HG03354 (cell line): ENCODE measurements around the gene ELAPOR1.
A peak's percentile ranks its signal among the peaks of the same experiment; 100 is the strongest.

Experiments used
- ATAC-seq: cut with Tn5 transposase; IDR thresholded peaks from one replicate; pipeline ENCODE4 v1.9.1; 2021; ENCODE audit warnings: mild to moderate bottlenecking; ENCODE audit not compliant: unreplicated experiment, poor library complexity, severe bottlenecking

The ELAPOR1 gene

GRCh38 chr1:109113590-109114341 lies at the start of gene ELAPOR1:
TSS of gene ELAPOR1 (plus strand) at chr1:109114115. CDS start at chr1:109114184, 69 bp downstream.
- peak; percentile 62 for ATAC-seq

GRCh38 chr1:109065137-109065536 lies 48.8 kb upstream of the ELAPOR1 start:
- ATAC-seq: no peak

GRCh38 chr1:109067883-109068282 lies 46.0 kb upstream of the ELAPOR1 start:
- ATAC-seq: no peak

GRCh38 chr1:109069294-109069693 lies 44.6 kb upstream of the ELAPOR1 start:
- ATAC-seq: no peak

GRCh38 chr1:109075531-109076490 lies 38.1 kb upstream of the ELAPOR1 start, which contains the start of gene TAF13:
TSS of gene TAF13 (minus strand) at chr1:109076003. CDS start at chr1:109075947, 56 bp downstream.
- ATAC-seq: peak; percentile 99

- no peak for ATAC-seq
Measured at GRCh38 chr1:109078317-109078716, 35.6 kb upstream of the ELAPOR1 start.

- ATAC-seq: no peak
Measured at GRCh38 chr1:109079240-109079622, 34.7 kb upstream of the ELAPOR1 start.

- ATAC-seq: no peak
Measured at GRCh38 chr1:109080441-109081082, 33.4 kb upstream of the ELAPOR1 start.

- ATAC-seq: no peak
Measured at GRCh38 chr1:109083501-109083900, 30.4 kb upstream of the ELAPOR1 start.

GRCh38 chr1:109083923-109084322 lies 30.0 kb upstream of the ELAPOR1 start:
- no peak for ATAC-seq

GRCh38 chr1:109084563-109085517 lies 29.1 kb upstream of the ELAPOR1 start:
- ATAC-seq: no peak

- ATAC-seq: no peak
Measured at GRCh38 chr1:109089242-109090015, 24.5 kb upstream of the ELAPOR1 start.

- ATAC-seq: peak; percentile 94
Measured at GRCh38 chr1:109090196-109091077, 23.5 kb upstream of the ELAPOR1 start, which contains the start of gene TMEM167B. TSS of gene TMEM167B (plus strand) at chr1:109090764. CDS start at chr1:109090873, 109 bp downstream.

- ATAC-seq: peak; percentile 56
Measured at GRCh38 chr1:109091078-109091838, 22.7 kb upstream of the ELAPOR1 start.

- ATAC-seq: no peak
Measured at GRCh38 chr1:109091839-109092193, 22.1 kb upstream of the ELAPOR1 start.

GRCh38 chr1:109094377-109094803 lies 19.5 kb upstream of the ELAPOR1 start:
- no peak for ATAC-seq

- ATAC-seq: no peak
Measured at GRCh38 chr1:109094871-109095270, 19.0 kb upstream of the ELAPOR1 start.
